Fibroblast of lung (primary cell): Measurements from ENCODE around the gene PPP1R26. TPM values are rescaled to one million over a fixed set of nuclear protein-coding genes. Genes with fewer than 3 reads are reported as not detected.

Experiments
- DNase-seq, 2 donors: peaks; one replicate each; pipeline versions ENCODE4 v3.0.0 to v3.0.0-alpha.2; 2010; ENCODE audit warnings: low read depth in 2 of 2
- H2AFZ ChIP-seq: 2 replicates; pipeline ENCODE4 v1.5.1; 2012; ENCODE audit warnings: low read length, control low read depth, inconsistent platforms
- H3K27ac ChIP-seq: 2 replicates; pipeline ENCODE4 v1.5.1; 2011; ENCODE audit warnings: low read length, control low read depth; ENCODE audit not compliant: insufficient read depth
- H3K27me3 ChIP-seq: 2 replicates; pipeline ENCODE4 v1.5.1; 2011; ENCODE audit warnings: mild to moderate bottlenecking, low read length; ENCODE audit not compliant: control insufficient read depth, insufficient read depth
- H3K36me3 ChIP-seq: 2 replicates; pipeline ENCODE4 v1.5.1; 2011; ENCODE audit warnings: low read length; ENCODE audit not compliant: control insufficient read depth, insufficient read depth
- H3K4me1 ChIP-seq: 2 replicates; pipeline ENCODE4 v1.5.1; 2011; ENCODE audit warnings: low read length; ENCODE audit not compliant: control insufficient read depth, insufficient read depth; ENCODE audit errors: extremely low read depth
- H3K4me2 ChIP-seq: 2 replicates; pipeline ENCODE4 v1.5.1; 2011; ENCODE audit warnings: low read length, control low read depth; ENCODE audit not compliant: insufficient read depth; ENCODE audit errors: extremely low read depth
- H3K4me3 ChIP-seq, 4 experiments: fragments of 200-600 bp in 1 of 4; sonication (generic) in 1 of 4; replicated peaks in 1 of 4; 2 replicates each; pipeline ENCODE4 v1.5.1; 2011 to 2016; ENCODE audit warnings: low read length in 4 of 4, low read depth in 3 of 4, mild to moderate bottlenecking in 3 of 4, control low read depth in 2 of 4, inconsistent platforms in 1 of 4, mixed read lengths in 1 of 4; ENCODE audit not compliant: insufficient read depth in 1 of 4; ENCODE audit errors: control extremely low read depth in 1 of 4
- H3K79me2 ChIP-seq: 2 replicates; pipeline ENCODE4 v1.5.1; 2012; ENCODE audit warnings: mild to moderate bottlenecking, low read length, inconsistent platforms; ENCODE audit not compliant: control insufficient read depth, insufficient read depth
- H3K9ac ChIP-seq: 2 replicates; pipeline ENCODE4 v1.5.1; 2011; ENCODE audit warnings: mild to moderate bottlenecking, low read length, control low read depth; ENCODE audit not compliant: insufficient read depth
- H3K9me3 ChIP-seq: 2 replicates; pipeline ENCODE4 v1.5.1; 2012; ENCODE audit warnings: low read depth, low read length; ENCODE audit not compliant: control insufficient read depth, insufficient read depth
- H4K20me1 ChIP-seq: 2 replicates; pipeline ENCODE4 v1.5.1; 2011; ENCODE audit warnings: low read length; ENCODE audit not compliant: control insufficient read depth, insufficient read depth; ENCODE audit errors: extremely low read depth
- EZH2 ChIP-seq: IDR thresholded peaks from 2 replicates; pipeline ENCODE4 v1.5.1; 2012; ENCODE audit warnings: low read length, control low read depth, mild to moderate bottlenecking; ENCODE audit errors: missing control alignments
- polyA plus RNA-seq, 2 donors: library from polyadenylated mRNA; depleted of rRNA in 1 of 2; stranded (reverse) in 1 of 2; unstranded in 1 of 2; fragments of >200 nt; gene quantifications; 2 replicates each; pipeline ENCODE4 v1.2.1, GENCODE V29; 2011 to 2012; ENCODE audit warnings: missing spikeins in 1 of 2
- total RNA-seq: library from RNA; depleted of rRNA; stranded (reverse); fragments of >200 nt; gene quantifications from 2 replicates; pipeline ENCODE4 v1.2.1, GENCODE V29; 2014
- TF ChIP-seq, protein P1 (sequence below), 2 donors: IDR thresholded peaks in 1 of 2; conservative IDR thresholded peaks in 1 of 2; 1 replicate in 1 of 2; 2 replicates in 1 of 2; pipeline ENCODE4 v1.5.1; 2011 to 2012; ENCODE audit warnings: low read length in 2 of 2, control low read depth in 1 of 2, inconsistent platforms in 1 of 2, low read depth in 1 of 2, mild to moderate bottlenecking in 1 of 2

Gene PPP1R26
- total and polyA plus RNA-seq, 2 donors (not counting 1 experiment from before 2014, with no cell fraction given): 2.9 to 8.9 TPM

GRCh38 chr9:135505406-135506187 lies 26.0 kb downstream of the PPP1R26 start:
- Histone ChIP-seq H3K9ac (no peak overlapping the region), H3K27me3 (no peaks in the 10 kb centered on the region), H3K4me1 (peaks cover 5% of the 10 kb centered on the region), H2AFZ (no peak overlapping the region), H3K9me3 (no peaks in the 10 kb centered on the region), H3K79me2 (peaks cover 13% of the 10 kb centered on the region), H4K20me1 (no peaks in the 10 kb centered on the region), H3K4me3 (no peak overlapping the region), H3K4me2 (no peak overlapping the region), H3K36me3 (peaks cover 17% of the 10 kb centered on the region), H3K27ac (no peak overlapping the region)
- TF ChIP-seq, protein P1, sequence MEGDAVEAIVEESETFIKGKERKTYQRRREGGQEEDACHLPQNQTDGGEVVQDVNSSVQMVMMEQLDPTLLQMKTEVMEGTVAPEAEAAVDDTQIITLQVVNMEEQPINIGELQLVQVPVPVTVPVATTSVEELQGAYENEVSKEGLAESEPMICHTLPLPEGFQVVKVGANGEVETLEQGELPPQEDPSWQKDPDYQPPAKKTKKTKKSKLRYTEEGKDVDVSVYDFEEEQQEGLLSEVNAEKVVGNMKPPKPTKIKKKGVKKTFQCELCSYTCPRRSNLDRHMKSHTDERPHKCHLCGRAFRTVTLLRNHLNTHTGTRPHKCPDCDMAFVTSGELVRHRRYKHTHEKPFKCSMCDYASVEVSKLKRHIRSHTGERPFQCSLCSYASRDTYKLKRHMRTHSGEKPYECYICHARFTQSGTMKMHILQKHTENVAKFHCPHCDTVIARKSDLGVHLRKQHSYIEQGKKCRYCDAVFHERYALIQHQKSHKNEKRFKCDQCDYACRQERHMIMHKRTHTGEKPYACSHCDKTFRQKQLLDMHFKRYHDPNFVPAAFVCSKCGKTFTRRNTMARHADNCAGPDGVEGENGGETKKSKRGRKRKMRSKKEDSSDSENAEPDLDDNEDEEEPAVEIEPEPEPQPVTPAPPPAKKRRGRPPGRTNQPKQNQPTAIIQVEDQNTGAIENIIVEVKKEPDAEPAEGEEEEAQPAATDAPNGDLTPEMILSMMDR (conservative IDR thresholded peaks at IDR 0.05 in 1 of 2, IDR thresholded peaks at IDR 0.05 in 1 of 2; ENCODE audit: low read depth in 1 of 2, low read length in 2 of 2): no peak
- TF ChIP-seq EZH2: no peak
- DNase-seq: no peak

GRCh38 chr9:135506327-135507103 lies 26.9 kb downstream of the PPP1R26 start:
- Histone ChIP-seq H2AFZ (no peak overlapping the region), H3K9me3 (no peaks in the 10 kb centered on the region), H3K4me3 (no peak overlapping the region), H3K27ac (no peak overlapping the region), H3K27me3 (no peaks in the 10 kb centered on the region), H3K9ac (no peak overlapping the region), H3K4me2 (no peak overlapping the region), H3K79me2 (peaks cover 8% of the 10 kb centered on the region), H3K4me1 (peaks cover 5% of the 10 kb centered on the region), H3K36me3 (peaks cover 17% of the 10 kb centered on the region), H4K20me1 (no peaks in the 10 kb centered on the region)
- DNase-seq: no peak
- TF ChIP-seq EZH2: no peak
- TF ChIP-seq, protein P1 (conservative IDR thresholded peaks at IDR 0.05 in 1 of 2, IDR thresholded peaks at IDR 0.05 in 1 of 2; ENCODE audit: low read depth in 1 of 2, low read length in 2 of 2): no peak
